Measurements from ENCODE around the gene C4BPA.

Gene C4BPA

GRCh38 chr1:207191776-207192175 lies 87.7 kb downstream of the C4BPA start:
- no peak for TF ChIP-seq CTCF (IDR thresholded peaks at IDR 0.05; ENCODE audit: borderline replicate concordance, insufficient read depth, low read depth, low read length)
- H3K4me3 ChIP-seq (ENCODE audit: low read depth, low read length): no peak overlapping the region

- TF ChIP-seq CTCF (IDR thresholded peaks at IDR 0.05; ENCODE audit: borderline replicate concordance, insufficient read depth, low read depth, low read length): no peak
- no peak overlapping the region for H3K4me3 ChIP-seq (ENCODE audit: low read depth, low read length)
Observed at GRCh38 chr1:207194197-207194596, 90.2 kb downstream of the C4BPA start.

Data from GM12875 (cell line).